HK-2 (cell line): ENCODE results near the gene RBM6.
"Not testable (repeated sequence)": the region's sequence is repeated elsewhere in the genome, so short reads cannot be mapped to it uniquely, and the experiment has no call there.

Experiments used
- DNase-seq: peaks from one replicate; pipeline ENCODE4 v3.0.0-alpha.2; 2018; ENCODE audit not compliant: unreplicated experiment

Gene RBM6

DNA sequence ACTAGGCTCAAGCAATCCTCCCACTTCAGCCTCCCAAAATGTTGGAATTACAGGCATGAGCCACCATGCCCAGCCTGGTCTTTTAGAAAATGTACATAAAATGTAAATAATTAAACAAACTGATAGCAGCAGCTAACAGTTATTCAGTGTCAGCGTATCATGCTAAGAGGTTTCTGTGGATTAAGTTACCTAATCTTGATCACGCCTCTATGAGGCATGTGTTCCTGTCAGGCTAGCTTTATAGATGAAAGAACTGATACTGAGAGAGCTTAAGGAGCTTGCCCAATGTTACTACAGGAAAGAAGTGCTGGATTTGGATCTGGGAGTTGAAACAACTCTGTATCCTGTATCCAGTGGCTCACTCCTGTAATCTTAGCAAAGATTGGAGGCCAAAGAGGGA, 25.0 kb upstream of the RBM6 start:
- no peak for DNase-seq

DNA sequence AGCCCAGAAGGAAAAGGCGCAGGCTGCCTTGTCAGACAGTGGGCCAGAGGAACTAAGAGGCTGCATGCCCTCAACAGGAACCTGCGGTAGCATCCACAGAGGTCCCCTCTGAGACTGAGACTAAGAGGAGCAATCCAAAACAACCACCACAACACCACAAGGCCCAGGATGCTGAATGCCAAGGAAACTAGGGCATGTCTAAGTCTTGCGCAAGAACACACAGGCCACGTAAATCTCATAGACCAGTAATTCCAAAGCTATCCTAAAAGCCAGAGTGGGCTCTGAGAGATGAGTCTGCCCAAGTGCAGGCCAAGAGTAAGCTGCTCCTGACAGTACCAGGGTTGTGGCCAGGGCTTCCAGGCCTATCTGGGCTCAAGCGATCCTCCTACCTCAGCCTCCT, 23.3 kb upstream of the RBM6 start:
- no peak for DNase-seq

GRCh38 chr3:49917806-49918590, 22.0 kb upstream of the RBM6 start:
- not testable (repeated sequence) for DNase-seq

DNA sequence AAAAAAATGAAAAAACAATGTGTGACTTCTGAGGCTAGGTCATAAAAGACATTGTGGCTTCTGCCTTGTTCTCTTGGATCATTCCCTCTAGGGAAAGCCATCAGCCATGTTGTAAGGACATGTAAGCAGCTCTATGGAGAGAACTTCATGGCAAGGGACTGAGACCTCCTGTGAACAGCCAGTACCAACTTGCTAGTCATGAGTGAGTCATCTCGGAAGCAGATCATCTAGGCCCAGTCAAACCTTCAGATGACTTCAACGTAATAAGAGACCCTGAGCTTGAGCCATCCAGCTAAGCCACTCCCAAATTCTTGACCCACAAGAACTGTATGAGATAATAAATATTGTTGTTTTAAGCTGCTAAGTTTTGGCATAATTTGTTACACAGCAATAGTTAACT, 15.3 kb upstream of the RBM6 start:
- DNase-seq = no peak

GRCh38 chr3:49925485-49925884, 14.5 kb upstream of the RBM6 start:
- no peak for DNase-seq

- DNase-seq = no peak
Observed at GRCh38 chr3:49926117-49926728, 13.7 kb upstream of the RBM6 start.

- DNase-seq = no peak
Observed at GRCh38 chr3:49927798-49928197, 12.2 kb upstream of the RBM6 start.

DNA sequence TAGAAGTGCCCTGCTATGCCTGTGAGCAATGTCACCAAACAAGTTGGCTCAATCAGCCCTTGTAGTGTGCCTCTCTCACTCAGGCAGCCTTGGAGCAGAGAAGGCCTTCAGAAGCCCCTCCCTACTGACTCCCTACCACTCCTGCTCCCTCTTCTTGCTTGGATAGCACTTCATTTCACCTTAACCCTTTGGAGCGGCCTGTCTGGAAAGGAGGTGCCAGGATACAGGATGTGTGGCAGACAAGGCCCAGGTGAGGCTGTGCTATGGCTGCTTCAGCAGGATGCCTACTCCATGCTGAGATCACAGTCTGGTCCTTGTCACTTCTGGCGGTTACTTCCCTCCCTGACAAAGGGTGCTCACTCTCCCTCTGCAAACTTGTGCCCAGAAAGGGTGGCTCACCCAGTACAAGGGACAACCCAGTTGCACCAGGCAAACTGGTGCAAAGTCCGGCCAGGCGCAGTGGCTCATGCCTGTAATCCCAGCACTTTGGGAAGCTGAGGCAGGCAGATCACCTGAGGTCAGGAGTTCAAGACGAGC, 11.4 kb upstream of the RBM6 start:
- no peak for DNase-seq

- peak; percentile 93 for DNase-seq
Observed at GRCh38 chr3:49929291-49930167, 10.4 kb upstream of the RBM6 start, which contains the start of gene MON1A. TSS of gene MON1A (minus strand) at chr3:49929811. CDS start at chr3:49913346, 16,465 bp downstream.

- no peak for DNase-seq
Observed at GRCh38 chr3:49930168-49930690, 9.7 kb upstream of the RBM6 start.

DNA sequence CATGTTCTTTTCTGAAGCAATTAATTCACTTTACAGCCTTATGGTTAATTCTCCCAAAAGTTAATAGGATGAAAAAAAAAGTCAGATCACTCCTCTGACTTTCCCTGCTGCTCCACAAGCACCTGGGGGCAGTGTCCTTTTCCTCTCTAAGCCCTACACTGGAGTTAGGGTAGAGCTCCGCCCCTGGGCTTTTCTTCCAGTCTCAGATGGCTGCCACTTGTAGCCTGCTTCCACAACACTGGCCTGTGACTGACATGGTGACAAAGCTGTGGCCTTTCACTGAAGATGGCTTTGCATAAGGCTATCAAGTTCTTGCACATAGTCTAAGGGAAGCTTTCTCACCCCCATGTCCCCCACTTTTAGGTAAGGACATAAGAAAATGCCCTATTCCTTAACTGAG, 9.0 kb upstream of the RBM6 start:
- no peak for DNase-seq

DNA sequence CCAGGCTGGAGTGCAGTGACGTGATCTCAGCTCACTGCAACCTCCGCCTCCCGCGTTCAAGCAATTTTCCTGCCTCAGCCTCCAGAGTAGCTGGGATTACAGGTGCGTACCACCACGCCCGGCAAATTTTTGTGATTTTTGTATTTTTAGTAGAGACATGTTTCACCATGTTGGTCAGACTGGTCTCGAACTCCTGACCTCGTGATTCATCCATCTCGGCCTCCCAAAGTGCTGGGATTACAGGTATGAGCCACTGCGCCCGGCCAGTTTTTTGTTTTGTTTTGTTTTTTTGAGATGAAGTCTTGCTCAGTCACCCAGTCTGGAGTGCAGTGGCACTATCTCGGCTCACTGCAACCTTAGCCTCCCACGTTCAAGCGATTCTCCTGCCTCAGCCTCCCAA, 7.7 kb upstream of the RBM6 start:
- DNase-seq = not testable (repeated sequence)

DNA sequence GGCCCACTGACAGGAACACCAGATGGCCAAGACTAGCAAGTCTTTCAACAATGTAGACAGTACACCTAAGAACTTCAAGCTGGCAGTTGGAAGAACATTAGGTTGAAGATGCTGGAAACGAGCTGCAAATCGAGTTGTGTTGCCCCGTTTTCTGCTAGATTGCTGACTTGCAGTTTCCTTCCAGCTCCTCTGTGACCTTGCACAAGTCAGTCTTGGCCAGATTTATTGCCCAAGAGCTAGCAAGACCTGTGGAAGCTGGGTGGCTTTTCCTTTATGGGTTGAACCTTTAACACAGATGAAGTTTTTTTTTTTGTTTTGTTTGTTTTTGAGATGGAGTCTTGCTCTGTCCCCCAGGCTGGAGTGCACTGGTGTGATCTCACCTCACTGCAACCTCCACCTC, 2.9 kb upstream of the RBM6 start:
- DNase-seq = no peak

GRCh38 chr3:49940667-49941249, 808 bp downstream of the RBM6 start:
- DNase-seq = no peak

DNA sequence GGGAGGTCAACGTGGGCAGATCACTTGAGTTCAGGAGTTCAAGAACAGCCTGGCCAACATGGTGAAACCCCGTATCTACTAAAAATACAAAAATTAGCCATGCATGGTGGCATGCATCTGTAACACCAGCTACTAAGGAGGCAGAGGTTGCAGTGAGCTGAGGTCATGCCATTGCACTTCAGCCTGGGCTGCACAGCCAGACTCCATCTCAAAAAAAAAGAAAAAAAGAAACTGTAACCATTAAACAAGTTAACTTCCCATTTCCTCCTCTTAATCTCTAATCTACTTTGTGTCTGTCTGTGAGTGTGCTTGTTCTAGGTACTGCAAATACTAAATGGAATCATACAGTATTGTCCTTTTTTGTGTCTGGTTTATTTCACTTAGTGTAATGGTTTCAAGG, 2.7 kb downstream of the RBM6 start:
- no peak for DNase-seq

- DNase-seq = no peak
Observed at GRCh38 chr3:49952924-49953323, 13.0 kb downstream of the RBM6 start.

DNA sequence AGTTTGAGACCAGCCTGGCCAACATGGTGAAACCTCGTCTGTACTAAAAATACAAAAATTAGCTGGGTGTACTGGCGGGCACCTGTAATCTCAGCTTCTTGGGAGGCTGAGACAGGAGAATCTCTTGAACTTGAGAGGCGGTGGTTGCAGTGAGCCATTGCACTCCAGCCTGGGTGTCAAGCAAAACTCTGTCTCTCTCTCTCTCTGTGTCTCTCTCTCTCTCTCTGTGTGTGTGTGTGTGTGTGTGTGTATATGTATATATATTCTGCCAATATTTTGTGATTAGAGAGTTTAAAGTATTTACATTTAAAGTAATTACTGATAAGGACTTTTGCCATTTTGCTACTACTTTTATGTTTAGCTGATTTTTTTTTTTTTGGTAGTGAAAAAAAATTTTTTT, 15.7 kb downstream of the RBM6 start:
- DNase-seq = no peak

DNA sequence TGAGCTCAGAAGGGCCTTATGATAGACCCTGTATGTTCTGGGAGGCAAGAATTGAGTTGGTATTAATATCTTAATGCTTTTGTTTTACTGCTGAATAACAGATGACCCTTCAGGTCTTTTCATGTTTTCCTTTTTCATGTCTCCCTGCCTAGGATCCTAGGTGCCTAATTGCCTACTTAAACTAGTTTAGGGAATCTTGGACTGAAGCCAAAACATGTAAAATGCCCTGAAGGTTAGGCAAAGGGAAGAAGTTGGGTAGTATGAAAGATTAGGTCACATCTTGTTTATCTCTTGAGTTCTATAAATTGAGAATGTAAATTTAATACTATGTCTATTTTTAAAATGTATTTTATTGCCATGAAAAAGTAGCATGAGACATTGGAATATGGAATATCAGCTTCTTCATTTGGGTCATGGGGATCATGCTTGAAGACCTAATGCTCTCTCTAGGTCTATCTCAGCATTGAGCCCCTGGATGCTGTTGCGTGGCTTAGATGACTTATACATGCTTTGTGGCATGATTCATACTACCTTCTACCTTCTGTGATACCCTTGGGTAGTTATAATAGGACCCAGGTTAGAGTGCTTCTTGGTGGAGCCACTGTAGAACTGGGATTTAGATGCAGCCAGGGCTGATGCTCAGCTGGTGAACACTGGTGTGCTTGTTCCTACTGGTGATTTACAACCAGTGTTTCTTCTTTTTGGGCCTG, 26.4 kb downstream of the RBM6 start:
- DNase-seq = no peak

- DNase-seq = no peak
Observed at GRCh38 chr3:49967291-49967690, 27.3 kb downstream of the RBM6 start.

GRCh38 chr3:49968346-49968745, 28.4 kb downstream of the RBM6 start:
- no peak for DNase-seq

GRCh38 chr3:49972656-49973055, 32.7 kb downstream of the RBM6 start:
- DNase-seq = no peak
